Epithelial cell of proximal tubule (primary cell): ENCODE measurements around the gene SMG9. TPM values are rescaled to one million over a fixed set of nuclear protein-coding genes. Genes with fewer than 3 reads are reported as not detected.

Source experiments
- DNase-seq: peaks from one replicate; pipeline ENCODE4 v3.0.0-alpha.2; 2011; ENCODE audit warnings: low read depth
- H3K4me3 ChIP-seq: 2 replicates; pipeline ENCODE4 v1.5.1; 2011; ENCODE audit warnings: low read depth, mild to moderate bottlenecking, low read length
- total RNA-seq: library from RNA; depleted of rRNA; stranded (reverse); fragments of >200 nt; gene quantifications from 2 replicates; pipeline ENCODE4 v1.2.3, GENCODE V29; 2015
- TF ChIP-seq, protein P1 (sequence below): conservative IDR thresholded peaks from 2 replicates; pipeline ENCODE4 v1.5.1; 2012; ENCODE audit warnings: low read depth, mild to moderate bottlenecking, low read length

Gene SMG9
- total RNA-seq, 1 donor from 2014 or later, result 29.9 TPM

DNA sequence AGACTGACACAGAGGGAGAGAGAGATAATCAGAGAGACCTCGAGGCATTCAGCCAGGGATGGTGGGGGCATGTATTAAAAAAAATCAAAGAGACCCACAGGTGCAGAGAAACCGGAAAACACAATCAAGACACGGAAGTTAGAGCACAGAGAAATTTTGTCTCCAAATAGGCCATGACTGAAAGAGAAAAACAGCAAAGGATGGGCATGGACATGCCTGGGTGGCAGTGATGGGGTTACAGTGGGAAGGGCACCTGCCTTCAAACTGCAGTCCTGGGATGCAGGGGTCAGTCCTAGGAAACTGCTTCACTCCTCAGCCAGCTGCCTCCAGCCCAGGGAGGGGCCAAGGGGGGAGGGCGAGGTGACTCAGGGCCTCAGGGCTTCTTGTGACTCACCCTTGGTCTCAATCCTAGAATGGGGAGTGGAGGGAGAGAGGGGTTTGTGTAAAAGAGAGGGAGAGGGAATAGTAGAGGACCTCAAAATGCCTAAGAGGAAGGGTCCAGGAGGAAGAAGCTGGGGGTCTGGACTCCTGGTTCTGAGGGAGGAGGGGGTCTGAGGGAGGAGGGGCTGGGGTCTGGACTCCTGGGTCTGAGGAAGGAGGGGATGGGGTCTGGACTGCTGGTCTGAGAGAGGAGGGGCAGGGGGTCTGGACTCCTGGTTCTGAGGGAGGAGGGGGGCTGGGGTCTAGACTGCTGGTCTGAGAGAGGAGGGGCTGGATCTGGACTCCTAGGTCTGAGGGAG is 29.6 kb upstream of the SMG9 start:
- peak; percentile 23 for DNase-seq
- no peak overlapping the region for H3K4me3 ChIP-seq
- TF ChIP-seq, protein P1, sequence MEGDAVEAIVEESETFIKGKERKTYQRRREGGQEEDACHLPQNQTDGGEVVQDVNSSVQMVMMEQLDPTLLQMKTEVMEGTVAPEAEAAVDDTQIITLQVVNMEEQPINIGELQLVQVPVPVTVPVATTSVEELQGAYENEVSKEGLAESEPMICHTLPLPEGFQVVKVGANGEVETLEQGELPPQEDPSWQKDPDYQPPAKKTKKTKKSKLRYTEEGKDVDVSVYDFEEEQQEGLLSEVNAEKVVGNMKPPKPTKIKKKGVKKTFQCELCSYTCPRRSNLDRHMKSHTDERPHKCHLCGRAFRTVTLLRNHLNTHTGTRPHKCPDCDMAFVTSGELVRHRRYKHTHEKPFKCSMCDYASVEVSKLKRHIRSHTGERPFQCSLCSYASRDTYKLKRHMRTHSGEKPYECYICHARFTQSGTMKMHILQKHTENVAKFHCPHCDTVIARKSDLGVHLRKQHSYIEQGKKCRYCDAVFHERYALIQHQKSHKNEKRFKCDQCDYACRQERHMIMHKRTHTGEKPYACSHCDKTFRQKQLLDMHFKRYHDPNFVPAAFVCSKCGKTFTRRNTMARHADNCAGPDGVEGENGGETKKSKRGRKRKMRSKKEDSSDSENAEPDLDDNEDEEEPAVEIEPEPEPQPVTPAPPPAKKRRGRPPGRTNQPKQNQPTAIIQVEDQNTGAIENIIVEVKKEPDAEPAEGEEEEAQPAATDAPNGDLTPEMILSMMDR, result no peak

DNA sequence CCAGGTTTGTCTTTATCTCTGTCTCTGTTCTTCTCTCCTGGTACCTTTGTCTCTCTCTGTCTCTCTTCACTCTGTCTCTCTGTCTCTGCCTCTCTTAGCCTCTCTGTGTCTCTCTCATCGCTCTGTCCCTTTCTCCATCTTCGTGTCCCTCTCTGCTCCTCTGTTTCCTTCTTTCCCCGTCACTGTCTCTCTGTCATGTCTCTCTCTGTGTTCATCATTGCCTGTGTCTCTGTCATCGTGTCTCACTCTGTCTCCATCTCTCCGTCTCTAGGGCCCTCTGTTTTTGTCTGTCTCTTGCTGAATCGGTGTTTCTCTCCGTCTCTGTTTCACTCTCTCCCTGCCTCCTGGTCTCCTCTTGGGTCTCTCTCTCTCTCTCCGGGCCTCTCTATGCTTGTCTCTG is 28.9 kb upstream of the SMG9 start:
- TF ChIP-seq, protein P1, result no peak

DNA sequence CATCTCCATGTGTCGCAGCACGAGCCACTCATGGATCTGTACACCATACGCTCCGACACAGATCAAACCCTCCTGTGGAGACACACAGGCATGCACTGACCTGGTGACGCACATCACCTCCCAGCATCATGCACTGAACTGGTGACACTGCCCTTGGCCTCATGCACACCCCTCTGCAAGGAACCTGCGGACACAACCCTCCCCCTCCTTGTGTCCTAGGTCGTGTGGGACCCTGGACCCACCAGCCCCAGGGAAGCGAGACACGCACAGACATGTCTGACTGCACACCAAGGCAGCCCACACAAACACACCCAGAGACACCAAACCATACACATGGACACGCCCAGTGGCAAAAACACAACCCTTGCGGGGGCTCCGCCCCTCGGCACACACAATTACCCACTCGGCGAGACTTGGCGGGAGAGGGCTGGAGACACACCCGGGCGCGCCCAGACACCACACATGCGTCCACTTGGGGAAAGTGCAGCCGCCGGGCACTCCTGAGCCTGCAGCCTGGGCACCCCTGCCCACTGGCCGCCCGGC is 28.0 kb upstream of the SMG9 start:
- no peak for DNase-seq
- no peak overlapping the region for H3K4me3 ChIP-seq

More for the DNA sequence above, 28.9 kb upstream of the SMG9 start:
- DNase-seq, result no peak
- H3K4me3 ChIP-seq, result no peak overlapping the region

DNA sequence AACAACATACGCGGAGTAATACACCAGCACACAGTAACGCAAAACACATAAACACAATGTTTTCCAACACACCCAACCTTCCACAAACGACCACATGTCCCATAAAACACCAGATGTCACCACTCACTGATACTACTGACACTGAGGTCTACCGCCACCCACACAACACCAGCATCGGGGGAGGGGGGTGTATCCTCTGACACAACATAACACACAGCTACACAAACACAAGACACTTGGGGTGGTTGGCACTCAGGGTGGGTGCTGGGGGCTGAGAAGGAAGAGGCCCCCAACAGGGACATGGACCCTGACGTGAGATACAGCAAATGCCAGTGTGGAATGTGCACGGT is 27.5 kb upstream of the SMG9 start:
- no peak overlapping the region for H3K4me3 ChIP-seq
- no peak for DNase-seq
- TF ChIP-seq, protein P1, result no peak

More for the DNA sequence above, 28.0 kb upstream of the SMG9 start:
- TF ChIP-seq, protein P1, result no peak

DNA sequence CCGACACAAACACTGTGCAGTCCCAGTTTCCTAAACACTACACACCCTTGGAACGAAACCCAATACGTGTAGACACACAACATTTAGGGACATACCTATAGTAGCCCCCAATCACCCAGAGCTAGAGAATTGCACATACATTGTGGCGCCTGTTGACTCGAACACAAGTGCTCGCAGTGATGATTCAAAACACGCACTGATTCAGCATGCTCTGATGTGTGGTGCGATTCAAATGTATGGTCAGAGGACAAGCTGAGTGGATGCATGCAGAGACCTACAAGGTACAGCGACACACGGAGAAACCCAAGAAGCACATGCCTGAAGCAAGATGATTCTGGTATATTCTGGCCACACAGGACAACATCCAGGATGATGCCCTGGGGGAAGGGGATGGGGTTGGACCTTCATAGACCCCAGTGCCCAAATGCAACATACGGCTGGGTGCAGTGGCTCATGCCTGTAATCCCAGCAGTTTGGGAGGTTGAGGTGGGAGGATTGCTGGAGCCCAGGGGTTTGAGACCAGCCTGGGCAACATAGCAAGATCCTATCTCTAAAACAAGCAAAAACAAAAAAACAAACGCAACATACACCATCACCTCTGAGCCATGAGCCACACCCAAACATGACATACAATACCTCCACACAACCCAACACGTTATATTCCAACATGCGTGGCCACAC is 27.0 kb upstream of the SMG9 start:
- TF ChIP-seq, protein P1, result no peak
- no peak for DNase-seq
- no peak overlapping the region for H3K4me3 ChIP-seq

DNA sequence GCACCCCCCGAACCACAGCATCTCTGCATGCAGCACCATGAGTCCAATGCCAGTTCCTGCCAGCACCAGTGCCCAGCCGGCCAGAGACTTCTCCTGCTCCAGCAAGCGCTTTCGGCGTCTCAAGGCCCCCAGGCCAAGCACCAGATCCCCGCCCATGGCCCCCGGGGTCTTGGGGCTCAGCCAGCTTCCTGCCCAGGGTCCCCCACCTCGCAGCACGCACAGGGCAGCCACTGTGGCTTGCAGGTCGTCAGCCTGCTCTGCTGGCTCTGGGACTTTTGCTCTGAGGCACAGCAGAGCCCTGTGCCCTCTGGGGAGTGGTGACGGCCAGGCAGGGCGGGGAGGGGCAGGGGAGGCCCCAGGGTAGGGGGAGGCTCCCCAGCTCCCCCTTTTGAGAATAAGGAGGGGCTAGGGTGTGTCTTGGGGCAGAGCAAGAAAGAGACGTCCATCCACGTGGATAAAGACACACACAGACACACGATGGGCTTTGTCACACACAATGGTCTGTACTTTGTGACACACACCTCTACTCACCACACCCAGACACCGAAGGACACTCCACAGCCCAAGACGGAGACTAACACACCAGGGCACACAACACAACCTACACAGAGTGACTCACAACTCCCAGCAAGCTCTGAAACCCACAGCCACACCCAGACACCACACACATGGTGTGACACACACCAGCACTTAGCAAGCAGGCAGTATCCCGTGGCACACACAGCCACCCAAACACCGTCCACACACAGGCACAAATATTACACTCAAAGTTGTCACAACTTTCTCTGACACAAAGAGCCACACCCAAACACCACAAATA is 26.2 kb upstream of the SMG9 start, which contains the start of gene KCNN4:
TSS of gene KCNN4 (minus strand) at position 268 of the 820 bp plus-strand sequence. CDS start at position 156, 112 bp downstream.
- TF ChIP-seq, protein P1, result no peak
- H3K4me3 ChIP-seq, result no peak within 1 kb of the TSS
- no peak for DNase-seq
